Measurements from ENCODE around the gene DCX. TPM values are rescaled to one million over a fixed set of nuclear protein-coding genes. Genes with fewer than 3 reads are reported as not detected.

The DCX gene
- total RNA-seq, 1 donor from 2014 or later, result 41.4 TPM

GRCh38 chrX:111386615-111387233, 25.3 kb downstream of the DCX start:
- DNase-seq (ENCODE audit: extremely low spot score, unreplicated experiment), result no peak
- H3K4me1 Mint-ChIP-seq (ENCODE audit: unreplicated experiment), result peaks cover 10% of the 10 kb centered on the region
- H3K27me3 Mint-ChIP-seq, result no peaks in the 10 kb centered on the region
- H3K36me3 Mint-ChIP-seq, result no peaks in the 10 kb centered on the region
- no peak overlapping the region for H3K4me3 Mint-ChIP-seq
- H3K27ac Mint-ChIP-seq, result no peak overlapping the region
- TF ChIP-seq CTCF (conservative IDR thresholded peaks at IDR 0.05), result no peak
- H3K9me3 Mint-ChIP-seq, result no peaks in the 10 kb centered on the region

GRCh38 chrX:111386077-111386476, 25.9 kb downstream of the DCX start:
- no peaks in the 10 kb centered on the region for H3K9me3 Mint-ChIP-seq
- H3K4me3 Mint-ChIP-seq, result no peak overlapping the region
- no peak for DNase-seq (ENCODE audit: extremely low spot score, unreplicated experiment)
- no peaks in the 10 kb centered on the region for H3K27me3 Mint-ChIP-seq
- no peak overlapping the region for H3K27ac Mint-ChIP-seq
- TF ChIP-seq CTCF (conservative IDR thresholded peaks at IDR 0.05), result no peak
- peaks cover 10% of the 10 kb centered on the region for H3K4me1 Mint-ChIP-seq (ENCODE audit: unreplicated experiment)
- no peaks in the 10 kb centered on the region for H3K36me3 Mint-ChIP-seq

GRCh38 chrX:111382277-111382676, 29.7 kb downstream of the DCX start:
- H3K27ac Mint-ChIP-seq, result no peak overlapping the region
- TF ChIP-seq CTCF (conservative IDR thresholded peaks at IDR 0.05), result no peak

GRCh38 chrX:111376897-111377578, 35.0 kb downstream of the DCX start:
- no peak for TF ChIP-seq CTCF (conservative IDR thresholded peaks at IDR 0.05)
- Mint-ChIP-seq H3K4me1 (ENCODE audit: unreplicated experiment) (peaks cover 13% of the 10 kb centered on the region), H3K27me3 (no peaks in the 10 kb centered on the region), H3K9me3 (peaks cover 6% of the 10 kb centered on the region), H3K4me3 (peak overlapping the region; percentile 11), H3K36me3 (no peaks in the 10 kb centered on the region), H3K27ac (peak overlapping the region; percentile 40)
- DNase-seq (ENCODE audit: extremely low spot score, unreplicated experiment), result no peak

More at GRCh38 chrX:111382277-111382676, 29.7 kb downstream of the DCX start:
- H3K36me3 Mint-ChIP-seq, result no peaks in the 10 kb centered on the region
- H3K9me3 Mint-ChIP-seq, result no peaks in the 10 kb centered on the region
- H3K27me3 Mint-ChIP-seq, result no peaks in the 10 kb centered on the region
- H3K4me1 Mint-ChIP-seq (ENCODE audit: unreplicated experiment), result peaks cover 7% of the 10 kb centered on the region
- H3K4me3 Mint-ChIP-seq, result no peak overlapping the region
- no peak for DNase-seq (ENCODE audit: extremely low spot score, unreplicated experiment)

- Mint-ChIP-seq H3K36me3 (no peaks in the 10 kb centered on the region), H3K27ac (no peak overlapping the region), H3K9me3 (peaks cover 6% of the 10 kb centered on the region), H3K4me3 (no peak overlapping the region), H3K27me3 (no peaks in the 10 kb centered on the region), H3K4me1 (ENCODE audit: unreplicated experiment) (peaks cover 13% of the 10 kb centered on the region)
- no peak for DNase-seq (ENCODE audit: extremely low spot score, unreplicated experiment)
- TF ChIP-seq CTCF (conservative IDR thresholded peaks at IDR 0.05), result no peak
These were observed 35.5 kb downstream of the DCX start for GRCh38 chrX:111376486-111376885.

All from type B pancreatic cell (in vitro differentiated cells).